BE2C (cell line): ENCODE data around the gene RAN.
"Not testable (repeated sequence)": the region's sequence is repeated elsewhere in the genome, so short reads cannot be mapped to it uniquely, and the experiment has no call there.

Experiments
- DNase-seq: peaks from one replicate; pipeline ENCODE4 v3.0.0-alpha.2; 2020
- H3K27me3 ChIP-seq: fragments of 250-450 bp; sonication (Bioruptor Pico); 2 replicates; pipeline ENCODE4 v1.5.1; 2020; ENCODE audit warnings: mild to moderate bottlenecking
- H3K36me3 ChIP-seq: fragments of 250-450 bp; sonication (Bioruptor Pico); 2 replicates; pipeline ENCODE4 v1.5.1; 2020; ENCODE audit warnings: mild to moderate bottlenecking
- H3K4me1 ChIP-seq: fragments of 250-450 bp; sonication (Bioruptor Pico); 2 replicates; pipeline ENCODE4 v1.5.1; 2020
- H3K4me3 ChIP-seq: 2 replicates; pipeline ENCODE4 v1.5.1; 2011; ENCODE audit warnings: low read depth, low read length
- H3K9me3 ChIP-seq: fragments of 250-450 bp; sonication (Bioruptor Pico); 2 replicates; pipeline ENCODE4 v1.5.1; 2020
- TF ChIP-seq, protein P1 (sequence below): IDR thresholded peaks from 2 replicates; pipeline ENCODE4 v1.5.1; 2012; ENCODE audit warnings: mild to moderate bottlenecking, low read depth, low read length

RAN gene

DNA sequence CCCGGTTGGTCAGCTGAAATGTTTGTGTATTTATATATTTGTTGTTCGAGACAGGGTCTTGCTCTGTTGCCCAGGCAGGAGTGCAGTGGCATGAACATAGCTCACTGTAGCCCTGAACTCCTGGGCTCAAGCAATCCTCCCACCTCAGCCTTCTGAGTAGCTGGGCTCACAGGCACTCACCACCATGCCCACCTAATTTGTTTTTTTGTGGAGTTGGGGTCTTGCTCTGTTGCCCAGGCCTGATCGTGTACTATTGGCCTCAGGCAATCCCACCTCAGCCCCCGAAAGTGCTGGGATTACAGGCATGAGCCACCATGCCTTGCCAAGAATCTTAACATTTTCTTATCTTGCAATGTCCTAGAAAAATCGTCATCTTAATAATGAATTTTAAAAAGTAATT, 3.3 kb downstream of the RAN start:
- Histone ChIP-seq H3K9me3 (peaks cover 2% of the 10 kb centered on the region; the same call in 1 of the 2 replicates), H3K36me3 (peaks cover 59% of the 10 kb centered on the region), H3K4me1 (peaks cover 14% of the 10 kb centered on the region), H3K27me3 (no peaks in the 10 kb centered on the region; the same call in 1 of the 2 replicates), H3K4me3 (no peak overlapping the region)
- no peak for DNase-seq
- TF ChIP-seq, protein P1, sequence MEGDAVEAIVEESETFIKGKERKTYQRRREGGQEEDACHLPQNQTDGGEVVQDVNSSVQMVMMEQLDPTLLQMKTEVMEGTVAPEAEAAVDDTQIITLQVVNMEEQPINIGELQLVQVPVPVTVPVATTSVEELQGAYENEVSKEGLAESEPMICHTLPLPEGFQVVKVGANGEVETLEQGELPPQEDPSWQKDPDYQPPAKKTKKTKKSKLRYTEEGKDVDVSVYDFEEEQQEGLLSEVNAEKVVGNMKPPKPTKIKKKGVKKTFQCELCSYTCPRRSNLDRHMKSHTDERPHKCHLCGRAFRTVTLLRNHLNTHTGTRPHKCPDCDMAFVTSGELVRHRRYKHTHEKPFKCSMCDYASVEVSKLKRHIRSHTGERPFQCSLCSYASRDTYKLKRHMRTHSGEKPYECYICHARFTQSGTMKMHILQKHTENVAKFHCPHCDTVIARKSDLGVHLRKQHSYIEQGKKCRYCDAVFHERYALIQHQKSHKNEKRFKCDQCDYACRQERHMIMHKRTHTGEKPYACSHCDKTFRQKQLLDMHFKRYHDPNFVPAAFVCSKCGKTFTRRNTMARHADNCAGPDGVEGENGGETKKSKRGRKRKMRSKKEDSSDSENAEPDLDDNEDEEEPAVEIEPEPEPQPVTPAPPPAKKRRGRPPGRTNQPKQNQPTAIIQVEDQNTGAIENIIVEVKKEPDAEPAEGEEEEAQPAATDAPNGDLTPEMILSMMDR, result no peak

DNA sequence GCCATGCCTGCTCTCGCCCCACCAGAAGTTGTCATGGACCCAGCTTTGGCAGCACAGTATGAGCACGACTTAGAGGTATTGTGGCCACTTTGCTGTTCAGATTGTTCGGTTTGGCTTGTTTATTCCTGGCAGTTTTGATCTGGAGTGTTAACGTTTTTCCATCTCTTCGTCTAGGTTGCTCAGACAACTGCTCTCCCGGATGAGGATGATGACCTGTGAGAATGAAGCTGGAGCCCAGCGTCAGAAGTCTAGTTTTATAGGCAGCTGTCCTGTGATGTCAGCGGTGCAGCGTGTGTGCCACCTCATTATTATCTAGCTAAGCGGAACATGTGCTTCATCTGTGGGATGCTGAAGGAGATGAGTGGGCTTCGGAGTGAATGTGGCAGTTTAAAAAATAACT, 3.8 kb downstream of the RAN start:
- Histone ChIP-seq H3K4me1 (peaks cover 14% of the 10 kb centered on the region), H3K36me3 (peaks cover 59% of the 10 kb centered on the region)
- not testable (repeated sequence) for DNase-seq, H3K4me3 ChIP-seq, H3K27me3 ChIP-seq, H3K9me3 ChIP-seq

DNA sequence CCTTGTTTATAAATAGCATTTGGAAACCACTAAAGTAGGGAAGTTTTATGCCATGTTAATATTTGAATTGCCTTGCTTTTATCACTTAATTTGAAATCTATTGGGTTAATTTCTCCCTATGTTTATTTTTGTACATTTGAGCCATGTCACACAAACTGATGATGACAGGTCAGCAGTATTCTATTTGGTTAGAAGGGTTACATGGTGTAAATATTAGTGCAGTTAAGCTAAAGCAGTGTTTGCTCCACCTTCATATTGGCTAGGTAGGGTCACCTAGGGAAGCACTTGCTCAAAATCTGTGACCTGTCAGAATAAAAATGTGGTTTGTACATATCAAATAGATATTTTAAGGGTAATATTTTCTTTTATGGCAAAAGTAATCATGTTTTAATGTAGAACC, 4.4 kb downstream of the RAN start:
- H3K4me1 ChIP-seq, result peaks cover 14% of the 10 kb centered on the region
- H3K4me3 ChIP-seq, result no peak overlapping the region
- peaks cover 2% of the 10 kb centered on the region; the same call in 1 of the 2 replicates for H3K9me3 ChIP-seq
- peaks cover 59% of the 10 kb centered on the region for H3K36me3 ChIP-seq
- TF ChIP-seq, protein P1, result no peak
- DNase-seq, result no peak
- H3K27me3 ChIP-seq, result no peaks in the 10 kb centered on the region; the same call in 1 of the 2 replicates

DNA sequence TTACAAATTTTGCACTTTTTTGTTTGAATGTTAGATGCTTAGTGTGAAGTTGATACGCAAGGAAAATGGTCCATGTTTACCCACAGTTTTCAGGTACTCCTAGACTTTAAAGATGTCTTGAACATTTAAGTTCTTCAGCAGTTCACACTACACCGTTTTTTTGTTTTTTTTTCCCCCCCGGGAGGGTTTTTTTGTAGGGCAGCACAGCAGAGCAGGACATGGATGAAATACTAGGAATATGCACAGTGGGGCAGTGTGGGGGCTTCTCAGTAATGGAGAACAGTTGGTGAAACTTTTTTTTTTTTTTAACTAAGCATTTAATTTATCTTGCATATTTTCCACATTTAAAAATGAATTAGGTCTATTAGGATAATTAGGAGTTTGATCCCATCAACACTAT, 4.9 kb downstream of the RAN start:
- H3K36me3 ChIP-seq, result peaks cover 59% of the 10 kb centered on the region
- H3K27me3 ChIP-seq, result no peaks in the 10 kb centered on the region; the same call in 1 of the 2 replicates
- TF ChIP-seq, protein P1, result 0 out of 2 replicates have a peak, but pooled peaks have one; percentile 7
- H3K4me3 ChIP-seq, result no peak overlapping the region
- no peaks in the 10 kb centered on the region for H3K9me3 ChIP-seq
- no peak for DNase-seq
- peaks cover 14% of the 10 kb centered on the region for H3K4me1 ChIP-seq

DNA sequence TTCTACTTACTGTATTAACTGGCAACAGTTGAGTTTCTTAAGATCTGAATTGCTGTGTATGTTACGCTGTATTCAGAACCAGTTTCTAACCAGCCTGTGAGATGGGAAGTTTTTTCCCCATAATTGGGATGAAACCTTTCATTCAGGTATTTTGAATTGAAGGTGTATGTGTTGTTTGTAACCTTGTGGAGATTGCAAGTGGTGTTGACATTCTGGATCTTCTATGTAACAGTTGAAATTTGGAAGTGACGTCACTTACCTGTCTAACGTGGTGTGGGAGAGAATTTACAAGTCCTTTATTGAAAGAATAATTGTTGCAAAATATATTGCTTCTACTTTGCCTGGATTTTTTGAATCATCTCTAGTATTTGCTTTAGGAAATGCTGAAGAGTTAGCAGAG, 5.5 kb downstream of the RAN start:
- DNase-seq, result no peak
- Histone ChIP-seq H3K4me3 (no peak overlapping the region), H3K9me3 (no peaks in the 10 kb centered on the region), H3K36me3 (peaks cover 55% of the 10 kb centered on the region), H3K27me3 (no peaks in the 10 kb centered on the region; the same call in 1 of the 2 replicates), H3K4me1 (peaks cover 14% of the 10 kb centered on the region)
- TF ChIP-seq, protein P1, result no peak

DNA sequence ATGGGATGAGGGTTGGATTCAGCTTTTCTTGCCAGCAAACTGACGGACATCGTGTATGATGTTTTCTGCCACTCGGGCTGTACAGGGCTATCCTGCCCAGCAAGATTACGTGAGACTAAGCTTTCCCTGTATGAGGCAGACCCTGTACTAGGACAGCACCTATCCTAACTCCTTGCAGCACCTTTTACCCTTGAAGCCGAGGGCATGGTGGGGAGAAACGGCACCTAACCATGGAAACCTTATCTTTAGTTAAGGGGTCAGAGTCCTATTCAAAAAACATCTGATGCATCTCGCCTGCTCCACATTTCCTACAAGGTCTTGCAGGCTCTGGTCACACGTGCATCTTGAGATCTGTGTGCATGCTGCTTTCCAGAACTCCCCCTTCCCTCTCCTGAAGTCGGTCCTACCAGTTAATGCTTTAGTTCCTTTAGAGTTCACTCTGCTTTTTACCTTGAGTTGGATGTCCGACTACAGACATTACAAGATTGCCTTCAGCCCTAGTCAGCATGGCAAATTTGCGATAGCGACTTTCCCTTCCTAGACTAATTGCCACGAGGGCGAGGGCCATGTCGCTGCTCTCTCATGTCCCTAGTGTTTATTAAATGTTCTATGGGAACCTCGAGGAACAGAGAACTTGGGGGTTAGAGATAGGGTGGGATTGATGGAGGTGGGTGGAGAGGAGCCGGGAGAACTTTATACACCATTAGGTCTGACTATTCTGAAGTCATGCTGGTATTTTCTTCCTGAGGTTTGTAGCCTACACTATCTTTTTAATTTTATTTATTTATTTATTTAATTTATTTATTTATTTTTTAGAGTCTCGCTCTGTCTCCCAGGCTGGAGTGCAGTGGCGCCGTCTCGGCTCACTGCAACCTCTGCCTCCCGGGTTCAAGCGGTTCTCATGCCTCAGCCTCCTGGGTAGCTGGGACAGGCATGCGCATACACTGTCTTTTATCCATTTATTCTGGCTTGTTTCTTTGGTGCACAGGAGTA, 6.6 kb downstream of the RAN start:
- H3K4me1 ChIP-seq, result peaks cover 14% of the 10 kb centered on the region
- no peak overlapping the region for H3K4me3 ChIP-seq
- H3K27me3 ChIP-seq, result no peaks in the 10 kb centered on the region; the same call in 1 of the 2 replicates
- peak; percentile 21 for DNase-seq
- no peaks in the 10 kb centered on the region for H3K9me3 ChIP-seq
- TF ChIP-seq, protein P1, result no peak
- H3K36me3 ChIP-seq, result peaks cover 43% of the 10 kb centered on the region
